ENCODE measurements around the gene VEGFD. TPM values are rescaled to one million over a fixed set of nuclear protein-coding genes. Genes with fewer than 3 reads are reported as not detected.

VEGFD gene
- total RNA-seq, 1 donor from 2014 or later = 0.56 TPM

GRCh38 chrX:15405846-15406245, 21.6 kb upstream of the VEGFD start:
- Mint-ChIP-seq H3K9me3 (ENCODE audit: unreplicated experiment) (no peaks in the 10 kb centered on the region), H3K4me3 (ENCODE audit: unreplicated experiment) (no peak overlapping the region)

DNA sequence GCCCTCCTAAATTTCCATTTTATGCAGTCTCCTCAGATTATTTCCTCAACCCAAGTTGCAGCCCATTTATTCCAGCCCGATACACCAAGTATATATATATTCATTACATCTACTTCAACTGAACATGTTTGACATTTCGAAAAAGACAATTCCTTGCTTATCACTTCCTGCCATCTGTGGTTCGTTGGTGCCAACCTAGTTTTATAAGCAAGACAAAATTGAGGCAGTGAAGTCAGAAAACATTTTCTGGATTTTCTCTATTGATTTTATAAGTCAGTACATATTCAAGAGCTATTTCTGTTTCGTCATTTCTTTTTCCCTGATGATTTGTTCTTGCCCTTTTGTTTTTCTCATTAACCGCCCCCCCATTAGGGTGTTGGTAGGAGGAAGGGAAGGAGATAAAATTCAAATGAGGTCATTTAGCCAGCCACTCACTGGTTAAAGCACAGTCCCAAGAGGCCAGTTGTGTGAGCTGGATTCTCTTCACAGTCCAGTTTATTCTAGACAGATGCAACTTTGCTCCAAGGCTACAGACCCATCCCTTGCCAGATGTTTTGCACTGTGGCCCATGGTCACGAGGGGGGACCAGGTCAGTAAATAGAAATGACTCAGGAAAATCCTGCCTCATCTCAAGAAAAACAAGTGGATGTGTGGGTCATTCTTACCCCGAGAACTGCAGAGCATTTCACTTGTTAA, 20.3 kb upstream of the VEGFD start:
- TF ChIP-seq, protein P1, sequence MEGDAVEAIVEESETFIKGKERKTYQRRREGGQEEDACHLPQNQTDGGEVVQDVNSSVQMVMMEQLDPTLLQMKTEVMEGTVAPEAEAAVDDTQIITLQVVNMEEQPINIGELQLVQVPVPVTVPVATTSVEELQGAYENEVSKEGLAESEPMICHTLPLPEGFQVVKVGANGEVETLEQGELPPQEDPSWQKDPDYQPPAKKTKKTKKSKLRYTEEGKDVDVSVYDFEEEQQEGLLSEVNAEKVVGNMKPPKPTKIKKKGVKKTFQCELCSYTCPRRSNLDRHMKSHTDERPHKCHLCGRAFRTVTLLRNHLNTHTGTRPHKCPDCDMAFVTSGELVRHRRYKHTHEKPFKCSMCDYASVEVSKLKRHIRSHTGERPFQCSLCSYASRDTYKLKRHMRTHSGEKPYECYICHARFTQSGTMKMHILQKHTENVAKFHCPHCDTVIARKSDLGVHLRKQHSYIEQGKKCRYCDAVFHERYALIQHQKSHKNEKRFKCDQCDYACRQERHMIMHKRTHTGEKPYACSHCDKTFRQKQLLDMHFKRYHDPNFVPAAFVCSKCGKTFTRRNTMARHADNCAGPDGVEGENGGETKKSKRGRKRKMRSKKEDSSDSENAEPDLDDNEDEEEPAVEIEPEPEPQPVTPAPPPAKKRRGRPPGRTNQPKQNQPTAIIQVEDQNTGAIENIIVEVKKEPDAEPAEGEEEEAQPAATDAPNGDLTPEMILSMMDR (IDR thresholded peaks at IDR 0.05; ENCODE audit: unreplicated experiment) = no peak
- Mint-ChIP-seq H3K36me3 (ENCODE audit: low read depth, unreplicated experiment) (peaks cover 4% of the 10 kb centered on the region), H3K4me1 (ENCODE audit: unreplicated experiment) (peaks cover 17% of the 10 kb centered on the region), H3K27me3 (ENCODE audit: unreplicated experiment) (no peaks in the 10 kb centered on the region), H3K9me3 (ENCODE audit: unreplicated experiment) (no peaks in the 10 kb centered on the region), H3K4me3 (ENCODE audit: unreplicated experiment) (no peak overlapping the region), H3K27ac (ENCODE audit: unreplicated experiment) (peak overlapping the region; percentile 92)
- DNase-seq (ENCODE audit: low spot score) = no peak

More at GRCh38 chrX:15405846-15406245, 21.6 kb upstream of the VEGFD start:
- H3K36me3 Mint-ChIP-seq (ENCODE audit: low read depth, unreplicated experiment) = peaks cover 4% of the 10 kb centered on the region
- H3K4me1 Mint-ChIP-seq (ENCODE audit: unreplicated experiment) = peaks cover 17% of the 10 kb centered on the region
- no peaks in the 10 kb centered on the region for H3K27me3 Mint-ChIP-seq (ENCODE audit: unreplicated experiment)
- TF ChIP-seq, protein P1 (IDR thresholded peaks at IDR 0.05; ENCODE audit: unreplicated experiment) = no peak
- no peak overlapping the region for H3K27ac Mint-ChIP-seq (ENCODE audit: unreplicated experiment)
- no peak for DNase-seq (ENCODE audit: low spot score)

- H3K27me3 Mint-ChIP-seq (ENCODE audit: unreplicated experiment) = peaks cover 3% of the 10 kb centered on the region
- DNase-seq (ENCODE audit: low spot score) = no peak
- H3K36me3 Mint-ChIP-seq (ENCODE audit: low read depth, unreplicated experiment) = no peaks in the 10 kb centered on the region
- TF ChIP-seq, protein P1 (IDR thresholded peaks at IDR 0.05; ENCODE audit: unreplicated experiment) = no peak
- no peak overlapping the region for H3K27ac Mint-ChIP-seq (ENCODE audit: unreplicated experiment)
- H3K4me3 Mint-ChIP-seq (ENCODE audit: unreplicated experiment) = no peak overlapping the region
- no peaks in the 10 kb centered on the region for H3K9me3 Mint-ChIP-seq (ENCODE audit: unreplicated experiment)
- H3K4me1 Mint-ChIP-seq (ENCODE audit: unreplicated experiment) = peaks cover 17% of the 10 kb centered on the region
Observed at GRCh38 chrX:15401378-15401777, 17.2 kb upstream of the VEGFD start.

DNA sequence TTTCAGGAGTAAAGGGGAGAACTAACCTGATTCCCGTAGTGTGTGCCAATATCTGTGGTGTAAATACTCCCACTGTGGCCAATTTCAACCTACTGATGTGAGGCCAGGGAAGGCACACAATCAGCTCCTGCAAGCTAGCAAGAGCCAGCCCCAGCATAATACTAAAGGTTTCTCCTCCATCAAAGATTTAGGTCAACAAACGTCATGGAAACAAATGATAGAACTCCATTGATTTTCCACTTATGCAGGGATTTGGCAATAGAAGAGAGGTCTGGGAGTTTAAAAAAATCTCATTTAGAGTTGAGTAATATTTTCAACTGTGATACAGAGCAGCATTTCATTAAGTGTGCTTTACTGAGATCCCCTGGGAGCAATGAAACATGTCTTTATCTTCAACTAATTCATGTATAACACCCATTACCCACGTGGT, 15.8 kb upstream of the VEGFD start:
- no peak overlapping the region for H3K4me3 Mint-ChIP-seq (ENCODE audit: unreplicated experiment)
- TF ChIP-seq, protein P1 (IDR thresholded peaks at IDR 0.05; ENCODE audit: unreplicated experiment) = no peak
- peaks cover 13% of the 10 kb centered on the region for H3K4me1 Mint-ChIP-seq (ENCODE audit: unreplicated experiment)
- DNase-seq (ENCODE audit: low spot score) = no peak
- peaks cover 3% of the 10 kb centered on the region for H3K27me3 Mint-ChIP-seq (ENCODE audit: unreplicated experiment)
- no peaks in the 10 kb centered on the region for H3K9me3 Mint-ChIP-seq (ENCODE audit: unreplicated experiment)
- peaks cover 4% of the 10 kb centered on the region for H3K36me3 Mint-ChIP-seq (ENCODE audit: low read depth, unreplicated experiment)
- H3K27ac Mint-ChIP-seq (ENCODE audit: unreplicated experiment) = no peak overlapping the region

GRCh38 chrX:15398874-15399273, 14.7 kb upstream of the VEGFD start:
- TF ChIP-seq, protein P1 (IDR thresholded peaks at IDR 0.05; ENCODE audit: unreplicated experiment) = no peak
- Mint-ChIP-seq H3K4me1 (ENCODE audit: unreplicated experiment) (peaks cover 4% of the 10 kb centered on the region), H3K36me3 (ENCODE audit: low read depth, unreplicated experiment) (peaks cover 4% of the 10 kb centered on the region), H3K27me3 (ENCODE audit: unreplicated experiment) (peaks cover 3% of the 10 kb centered on the region), H3K9me3 (ENCODE audit: unreplicated experiment) (no peaks in the 10 kb centered on the region), H3K27ac (ENCODE audit: unreplicated experiment) (no peak overlapping the region), H3K4me3 (ENCODE audit: unreplicated experiment) (no peak overlapping the region)
- DNase-seq (ENCODE audit: low spot score) = no peak
